ENCODE measurements around the gene CXCL10. TPM values are rescaled to one million over a fixed set of nuclear protein-coding genes. Genes with fewer than 3 reads are reported as not detected.

The CXCL10 gene
- total and polyA plus RNA-seq, 7 donors: 13.4 to 77.1 TPM; not detected in 5

DNA sequence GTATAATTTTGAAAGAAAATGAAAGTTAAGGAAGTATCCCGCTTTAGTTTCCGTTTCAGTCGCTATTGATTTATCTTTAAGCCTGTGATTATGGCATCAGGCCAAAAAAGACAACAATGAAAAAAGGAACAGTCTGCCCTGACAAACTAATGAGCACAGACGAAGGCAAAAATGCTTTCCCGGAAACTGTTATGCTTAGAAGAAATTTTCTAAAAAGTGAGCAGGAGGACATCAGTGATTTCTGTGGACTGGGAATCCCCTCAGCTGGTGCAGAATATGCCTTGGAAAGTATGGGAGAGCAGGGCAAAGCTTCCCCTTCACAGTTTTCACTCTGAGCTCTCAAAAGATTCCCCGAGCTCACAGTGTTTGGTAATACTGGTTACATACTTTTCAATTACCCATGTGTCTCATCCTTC lies 5.1 kb upstream of the CXCL10 start:
- 3 to 5% methylated on average over 6 of the region's 6 CpGs for WGBS, 2 donors
- Histone ChIP-seq H3K27ac (peak overlapping the region in 1 of 4 donors; percentile 21), H3K36me3 (no peaks in the 10 kb centered on the region), H3K27me3 (no peaks in the 10 kb centered on the region), H3K9me3 (no peaks in the 10 kb centered on the region), H3K4me3 (peak overlapping the region in 2 of 4 donors; percentile 30 to 32), H3K4me1 (peaks cover 0 to 6% (median 0%) of the 10 kb centered on the region in 4 donors)
- no peak for DNase-seq
- TF ChIP-seq, protein P1, sequence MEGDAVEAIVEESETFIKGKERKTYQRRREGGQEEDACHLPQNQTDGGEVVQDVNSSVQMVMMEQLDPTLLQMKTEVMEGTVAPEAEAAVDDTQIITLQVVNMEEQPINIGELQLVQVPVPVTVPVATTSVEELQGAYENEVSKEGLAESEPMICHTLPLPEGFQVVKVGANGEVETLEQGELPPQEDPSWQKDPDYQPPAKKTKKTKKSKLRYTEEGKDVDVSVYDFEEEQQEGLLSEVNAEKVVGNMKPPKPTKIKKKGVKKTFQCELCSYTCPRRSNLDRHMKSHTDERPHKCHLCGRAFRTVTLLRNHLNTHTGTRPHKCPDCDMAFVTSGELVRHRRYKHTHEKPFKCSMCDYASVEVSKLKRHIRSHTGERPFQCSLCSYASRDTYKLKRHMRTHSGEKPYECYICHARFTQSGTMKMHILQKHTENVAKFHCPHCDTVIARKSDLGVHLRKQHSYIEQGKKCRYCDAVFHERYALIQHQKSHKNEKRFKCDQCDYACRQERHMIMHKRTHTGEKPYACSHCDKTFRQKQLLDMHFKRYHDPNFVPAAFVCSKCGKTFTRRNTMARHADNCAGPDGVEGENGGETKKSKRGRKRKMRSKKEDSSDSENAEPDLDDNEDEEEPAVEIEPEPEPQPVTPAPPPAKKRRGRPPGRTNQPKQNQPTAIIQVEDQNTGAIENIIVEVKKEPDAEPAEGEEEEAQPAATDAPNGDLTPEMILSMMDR (IDR thresholded peaks at IDR 0.05): no peak
- TF ChIP-seq EP300 (IDR thresholded peaks at IDR 0.05) (no peak), POLR2A (IDR thresholded peaks at IDR 0.05) (no peak), POLR2AphosphoS5 (IDR thresholded peaks at IDR 0.05) (no peak)
- intact Hi-C loops (cut with DNase I): no loop called here

DNA sequence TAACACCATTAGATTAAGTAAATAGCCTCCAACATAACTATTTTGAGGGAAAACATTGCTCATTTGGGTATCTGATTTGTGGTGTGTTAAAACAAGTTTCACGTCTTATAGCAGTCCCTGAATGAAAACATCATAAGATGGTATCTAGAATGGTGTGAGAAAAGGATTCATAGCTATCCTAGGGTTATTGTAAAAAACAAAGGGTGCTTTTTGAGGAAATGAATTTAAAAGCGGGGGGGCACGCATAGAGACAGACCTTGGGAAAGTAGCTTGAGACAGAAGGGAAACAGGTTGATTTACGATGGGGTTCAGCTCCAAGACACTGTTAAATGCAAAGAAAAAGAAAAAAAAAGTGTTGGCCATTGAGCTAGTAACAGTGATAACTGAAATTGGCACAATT lies 768 bp upstream of the CXCL10 start:
- Histone ChIP-seq H3K27ac (no peak overlapping the region), H3K4me1 (peaks cover 0 to 6% (median 0%) of the 10 kb centered on the region in 4 donors), H3K36me3 (no peaks in the 10 kb centered on the region), H3K9me3 (no peaks in the 10 kb centered on the region), H3K27me3 (no peaks in the 10 kb centered on the region), H3K4me3 (no peak overlapping the region)
- no peak for DNase-seq
- TF ChIP-seq, protein P1 (IDR thresholded peaks at IDR 0.05): no peak
- TF ChIP-seq EP300 (IDR thresholded peaks at IDR 0.05): no peak
- TF ChIP-seq POLR2A (IDR thresholded peaks at IDR 0.05): no peak
- TF ChIP-seq POLR2AphosphoS5 (IDR thresholded peaks at IDR 0.05): no peak
- intact Hi-C loops (cut with DNase I): no loop called here
- 64 to 85% methylated on average over 4 of the region's 4 CpGs for WGBS, 2 donors

DNA sequence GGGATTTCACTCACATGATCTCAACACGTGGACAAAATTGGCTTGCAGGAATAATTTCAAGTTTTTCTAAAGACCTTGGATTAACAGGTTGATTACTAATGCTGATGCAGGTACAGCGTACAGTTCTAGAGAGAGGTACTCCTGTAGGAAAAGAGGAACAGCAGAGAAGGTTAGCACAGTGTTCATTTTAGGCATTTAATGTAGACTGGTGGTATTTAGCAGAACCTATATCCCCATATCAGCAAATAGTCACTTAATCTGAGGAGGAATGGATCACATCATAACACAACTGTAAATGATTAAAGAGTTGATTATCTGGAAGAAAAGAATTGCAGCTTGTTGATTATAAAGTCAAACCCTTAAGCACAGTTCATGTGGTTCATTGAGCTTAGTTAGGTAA lies 620 bp downstream of the CXCL10 start:
- no peak for DNase-seq
- Histone ChIP-seq H3K9me3 (no peaks in the 10 kb centered on the region), H3K4me1 (no peaks in the 10 kb centered on the region), H3K27ac (no peak overlapping the region), H3K4me3 (no peak overlapping the region), H3K36me3 (no peaks in the 10 kb centered on the region), H3K27me3 (no peaks in the 10 kb centered on the region)
- TF ChIP-seq, protein P1 (IDR thresholded peaks at IDR 0.05): no peak
- no peak for TF ChIP-seq POLR2A (IDR thresholded peaks at IDR 0.05)
- no peak for TF ChIP-seq EP300 (IDR thresholded peaks at IDR 0.05)
- no peak for TF ChIP-seq POLR2AphosphoS5 (IDR thresholded peaks at IDR 0.05)
- 85 to 93% methylated on average over 2 of the region's 2 CpGs for WGBS, 2 donors
- intact Hi-C loops (cut with DNase I): no loop called here

DNA sequence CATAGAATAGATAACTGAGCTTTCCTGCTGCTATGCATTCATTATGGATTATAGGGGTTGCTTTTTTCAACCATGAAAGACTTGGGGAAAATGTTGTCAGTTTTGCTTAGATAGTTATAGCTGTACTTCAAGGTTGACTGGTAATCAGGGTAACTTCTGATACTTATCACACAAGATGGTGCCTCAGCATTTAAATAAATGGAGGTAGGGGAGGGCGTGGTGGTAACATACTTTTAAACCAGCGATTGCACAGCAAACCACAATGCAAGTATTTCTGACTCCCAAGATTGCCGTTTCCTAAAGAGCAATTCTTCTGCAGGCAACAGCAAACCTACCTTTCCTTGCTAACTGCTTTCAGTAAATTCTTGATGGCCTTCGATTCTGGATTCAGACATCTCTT lies 1.3 kb downstream of the CXCL10 start:
- no peak overlapping the region for H3K4me3 ChIP-seq
- H3K27ac ChIP-seq: no peak overlapping the region
- H3K4me1 ChIP-seq: no peaks in the 10 kb centered on the region
- DNase-seq: no peak
- 86 to 88% methylated on average over 4 of the region's 4 CpGs for WGBS, 2 donors
- intact Hi-C loops (cut with DNase I): no loop called here
- no peaks in the 10 kb centered on the region for H3K36me3 ChIP-seq
- H3K9me3 ChIP-seq: no peaks in the 10 kb centered on the region
- TF ChIP-seq, protein P1 (IDR thresholded peaks at IDR 0.05): no peak
- TF ChIP-seq POLR2AphosphoS5 (IDR thresholded peaks at IDR 0.05) (no peak), POLR2A (IDR thresholded peaks at IDR 0.05) (no peak), EP300 (IDR thresholded peaks at IDR 0.05) (no peak)
- H3K27me3 ChIP-seq: no peaks in the 10 kb centered on the region

DNA sequence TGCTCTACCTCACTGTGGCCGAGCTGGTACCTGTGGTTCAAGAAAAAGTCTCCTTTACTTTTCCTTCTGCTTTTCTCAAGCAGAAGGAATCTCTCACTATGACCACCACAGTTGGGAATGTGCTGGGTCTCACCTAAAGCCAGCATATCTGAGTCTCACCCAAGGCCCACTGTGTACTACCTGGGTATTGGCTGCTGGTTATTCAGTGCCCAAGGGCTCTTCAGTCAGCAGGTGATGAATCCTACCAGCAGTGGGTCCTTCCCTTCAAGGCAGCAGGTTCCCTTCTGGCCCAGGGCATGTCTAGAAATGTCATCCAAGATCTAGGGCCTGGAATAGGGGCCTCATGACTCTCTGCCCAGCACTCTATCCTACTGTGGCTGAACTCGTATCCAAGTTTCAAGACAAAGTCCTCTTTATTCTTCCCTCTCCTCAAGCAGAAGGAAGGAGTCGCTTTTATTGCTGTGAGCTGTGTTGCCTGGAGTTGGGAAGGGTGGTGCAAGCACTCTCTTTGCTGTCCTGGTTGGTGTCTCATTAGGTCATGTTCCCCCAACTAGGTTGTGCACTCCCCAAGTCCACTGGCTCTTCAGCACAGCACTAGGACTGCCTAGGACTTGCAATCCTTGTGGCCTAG lies 6.1 kb downstream of the CXCL10 start:
- no peaks in the 10 kb centered on the region for H3K27me3 ChIP-seq
- TF ChIP-seq POLR2A (IDR thresholded peaks at IDR 0.05) (no peak), POLR2AphosphoS5 (IDR thresholded peaks at IDR 0.05) (no peak), EP300 (IDR thresholded peaks at IDR 0.05) (no peak)
- TF ChIP-seq, protein P1 (IDR thresholded peaks at IDR 0.05): no peak
- intact Hi-C loops (cut with DNase I): no loop called here
- H3K4me3 ChIP-seq: no peak overlapping the region
- 56 to 79% methylated on average over 3 of the region's 3 CpGs for WGBS, 2 donors
- H3K36me3 ChIP-seq: no peaks in the 10 kb centered on the region
- H3K27ac ChIP-seq: no peak overlapping the region
- DNase-seq: no peak
- H3K9me3 ChIP-seq: no peaks in the 10 kb centered on the region
- H3K4me1 ChIP-seq: peaks cover 0 to 9% (median 4%) of the 10 kb centered on the region in 4 donors

Data from sigmoid colon (tissue), 7 donors.